HepG2 (cell line): Measurements from ENCODE around the gene UBE2E1. TPM values are rescaled to one million over a fixed set of nuclear protein-coding genes. Genes with fewer than 3 reads are reported as not detected.

Experiments
- GATAD1 ChIP-seq: IDR thresholded peaks from 2 replicates; pipeline ENCODE4 v1.6.1; 2016; ENCODE audit warnings: missing genetic modification reagents, missing compliant biosample characterization
- GATAD2A ChIP-seq: IDR thresholded peaks from 2 replicates; pipeline ENCODE4 v1.6.1; 2016
- HDAC2 ChIP-seq: sonication (generic); formaldehyde crosslinking; IDR thresholded peaks from 2 replicates; pipeline ENCODE4 v1.4.0; 2020; ENCODE audit warnings: missing genetic modification reagents
- HES4 ChIP-seq: sonication (generic); formaldehyde crosslinking; IDR thresholded peaks from 2 replicates; pipeline ENCODE4 v1.9.0; 2021; ENCODE audit warnings: mild to moderate bottlenecking, missing genetic modification reagents, borderline replicate concordance
- ISX ChIP-seq: sonication (generic); formaldehyde crosslinking; conservative IDR thresholded peaks from 2 replicates; pipeline ENCODE4 v1.5.0; 2020; ENCODE audit warnings: missing genetic modification reagents
- MED13 ChIP-seq: sonication (generic); formaldehyde crosslinking; IDR thresholded peaks from 2 replicates; pipeline ENCODE4 v1.5.0; 2020; ENCODE audit warnings: missing genetic modification reagents
- MIXL1 ChIP-seq: IDR thresholded peaks from 2 replicates; pipeline ENCODE4 v1.6.1; 2016
- MLLT10 ChIP-seq: sonication (generic); formaldehyde crosslinking; IDR thresholded peaks from 2 replicates; pipeline ENCODE4 v1.4.0; 2020; ENCODE audit warnings: missing genetic modification reagents
- NCOA5 ChIP-seq: sonication (generic); formaldehyde crosslinking; IDR thresholded peaks from 2 replicates; pipeline ENCODE4 v1.4.0; 2020; ENCODE audit warnings: missing genetic modification reagents
- POLR2AphosphoS5 ChIP-seq: IDR thresholded peaks from 2 replicates; pipeline ENCODE4 v1.6.1; 2012; ENCODE audit warnings: low read depth, low read length
- RORA ChIP-seq: sonication (generic); formaldehyde crosslinking; IDR thresholded peaks from 2 replicates; pipeline ENCODE4 v1.5.0; 2020; ENCODE audit warnings: mild to moderate bottlenecking, missing genetic modification reagents, moderate library complexity
- SIN3B ChIP-seq: fragments of 150-350 bp; IDR thresholded peaks from 2 replicates; pipeline ENCODE4 v1.6.1; 2014; ENCODE audit warnings: low read length
- SRSF1 ChIP-seq: fragments of 200-400 bp; formaldehyde crosslinking; optimal IDR thresholded peaks from 2 replicates; pipeline ENCODE3; 2017; ENCODE audit warnings: mild to moderate bottlenecking, low read depth, low read length, moderate library complexity
- TEAD2 ChIP-seq: sonication (generic); formaldehyde crosslinking; IDR thresholded peaks from 2 replicates; pipeline ENCODE4 v1.9.0; 2021; ENCODE audit warnings: missing genetic modification reagents
- TOPORS ChIP-seq: sonication (generic); formaldehyde crosslinking; IDR thresholded peaks from 2 replicates; pipeline ENCODE4 v1.8.0; 2023; ENCODE audit warnings: mild to moderate bottlenecking, missing genetic modification reagents
- ZEB1 ChIP-seq: IDR thresholded peaks from 2 replicates; pipeline ENCODE4 v1.6.1; 2012; ENCODE audit warnings: mild to moderate bottlenecking, low read depth, inconsistent platforms; ENCODE audit not compliant: insufficient replicate concordance
- ZFP41 ChIP-seq: sonication (generic); formaldehyde crosslinking; IDR thresholded peaks from 2 replicates; pipeline ENCODE4 v1.4.0; 2020; ENCODE audit warnings: mild to moderate bottlenecking, missing genetic modification reagents, borderline replicate concordance
- ZIK1 ChIP-seq: sonication (generic); formaldehyde crosslinking; IDR thresholded peaks from 2 replicates; pipeline ENCODE4 v1.5.0; 2020; ENCODE audit warnings: mild to moderate bottlenecking, low read depth, missing genetic modification reagents, borderline replicate concordance
- ZKSCAN1 ChIP-seq: fragments of 150-350 bp; IDR thresholded peaks from 2 replicates; pipeline ENCODE4 v1.6.1; 2014; ENCODE audit warnings: low read length
- ZMAT3 ChIP-seq: sonication (generic); formaldehyde crosslinking; conservative IDR thresholded peaks from 2 replicates; pipeline ENCODE4 v1.7.0; 2021; ENCODE audit warnings: missing genetic modification reagents
- ZNF138 ChIP-seq: sonication (generic); formaldehyde crosslinking; IDR thresholded peaks from 2 replicates; pipeline ENCODE4 v1.5.0; 2020; ENCODE audit warnings: mild to moderate bottlenecking, low read depth, missing genetic modification reagents
- ZNF501 ChIP-seq: sonication (generic); formaldehyde crosslinking; IDR thresholded peaks from 2 replicates; pipeline ENCODE4 v1.5.1; 2020; ENCODE audit warnings: mild to moderate bottlenecking, moderate library complexity, missing genetic modification reagents
- ZNF788 ChIP-seq: sonication (generic); formaldehyde crosslinking; IDR thresholded peaks from 2 replicates; pipeline ENCODE4 v1.5.0; 2020; ENCODE audit warnings: mild to moderate bottlenecking, missing genetic modification reagents, borderline replicate concordance
- polyA plus RNA-seq, 8 experiments: library from polyadenylated mRNA; depleted of rRNA in 3 of 8; stranded (reverse) in 7 of 8; unstranded in 1 of 8; fragments of >200 nt; fragmentation: Illumina TruSeq in 4 of 8; extraction: Trizol in 4 of 8; gene quantifications; 2 replicates each; pipeline versions ENCODE4 v1.2.1 to v1.2.3, GENCODE V29; 2011 to 2016; ENCODE audit warnings: low read depth in 4 of 8, missing spikeins in 1 of 8, mixed read lengths in 1 of 8; ENCODE audit not compliant: insufficient read depth in 1 of 8
- total RNA-seq, 5 experiments: library from RNA; depleted of rRNA; stranded (reverse); fragments of >200 nt; fragmentation: Illumina TruSeq; extraction: Trizol; gene quantifications; 2 replicates each; pipeline ENCODE4 v1.2.3, GENCODE V29; 2016; ENCODE audit warnings: low read depth in 1 of 5
- TF ChIP-seq, protein P1 (sequence below): sonication (generic); formaldehyde crosslinking; conservative IDR thresholded peaks from 2 replicates; pipeline ENCODE4 v1.4.0; 2020; ENCODE audit warnings: mild to moderate bottlenecking, missing genetic modification reagents, moderate library complexity
- TF ChIP-seq, protein P2 (sequence below): sonication (generic); formaldehyde crosslinking; IDR thresholded peaks from 2 replicates; pipeline ENCODE4 v1.5.1; 2020; ENCODE audit warnings: missing genetic modification reagents, mild to moderate bottlenecking, borderline replicate concordance
- TF ChIP-seq, protein P3 (sequence below): sonication (generic); formaldehyde crosslinking; IDR thresholded peaks from 2 replicates; pipeline ENCODE4 v1.4.0; 2020; ENCODE audit warnings: mild to moderate bottlenecking, low read depth, missing genetic modification reagents

Gene UBE2E1
- total and polyA plus RNA-seq, 2 of the 13 experiments (the other 11 are each of a cell fraction or from before 2014, with no cell fraction given): 55.4 to 61.8 TPM

DNA sequence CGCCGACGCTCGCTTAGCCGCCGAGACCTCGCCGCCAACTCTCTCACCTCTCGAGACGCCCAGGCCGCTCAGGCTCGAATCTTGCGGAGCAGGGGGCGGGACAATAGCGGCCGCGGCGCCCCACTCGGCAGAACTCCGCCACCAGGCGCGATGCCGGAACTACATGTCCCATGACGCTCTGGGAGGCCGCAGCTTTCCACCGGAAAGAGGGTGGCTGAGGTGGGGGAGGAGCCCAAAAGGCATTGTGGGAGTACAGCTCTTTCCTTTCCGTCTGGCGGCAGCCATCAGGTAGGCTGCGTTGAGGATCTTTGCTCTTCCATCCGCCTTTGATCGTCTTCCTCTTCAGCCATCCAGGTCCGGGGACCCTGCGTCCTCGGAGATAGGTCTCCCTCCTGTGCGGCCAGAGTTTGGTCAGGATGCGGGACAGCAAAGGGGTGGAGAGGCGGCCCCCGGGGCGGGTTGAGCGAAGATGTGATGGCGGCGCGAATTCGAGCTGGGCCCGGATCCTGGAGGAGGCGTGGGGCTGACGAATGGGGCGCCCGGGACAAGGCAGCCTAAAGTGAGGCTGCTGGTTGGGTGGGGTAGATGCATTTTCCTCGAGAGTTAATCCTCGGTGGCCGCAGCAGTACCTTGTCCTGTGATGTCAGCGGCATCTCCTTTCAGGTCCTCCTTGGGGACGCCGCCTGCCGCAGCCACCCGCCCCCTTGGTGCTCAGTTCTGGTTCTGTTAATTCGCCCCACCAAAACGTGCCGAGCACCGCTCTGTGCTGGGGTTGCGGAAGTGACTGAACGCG lies 111.3 kb downstream of the UBE2E1 start, which contains the start of the genes NKIRAS1 and RPL15 (continued):
- TF ChIP-seq, protein P1, sequence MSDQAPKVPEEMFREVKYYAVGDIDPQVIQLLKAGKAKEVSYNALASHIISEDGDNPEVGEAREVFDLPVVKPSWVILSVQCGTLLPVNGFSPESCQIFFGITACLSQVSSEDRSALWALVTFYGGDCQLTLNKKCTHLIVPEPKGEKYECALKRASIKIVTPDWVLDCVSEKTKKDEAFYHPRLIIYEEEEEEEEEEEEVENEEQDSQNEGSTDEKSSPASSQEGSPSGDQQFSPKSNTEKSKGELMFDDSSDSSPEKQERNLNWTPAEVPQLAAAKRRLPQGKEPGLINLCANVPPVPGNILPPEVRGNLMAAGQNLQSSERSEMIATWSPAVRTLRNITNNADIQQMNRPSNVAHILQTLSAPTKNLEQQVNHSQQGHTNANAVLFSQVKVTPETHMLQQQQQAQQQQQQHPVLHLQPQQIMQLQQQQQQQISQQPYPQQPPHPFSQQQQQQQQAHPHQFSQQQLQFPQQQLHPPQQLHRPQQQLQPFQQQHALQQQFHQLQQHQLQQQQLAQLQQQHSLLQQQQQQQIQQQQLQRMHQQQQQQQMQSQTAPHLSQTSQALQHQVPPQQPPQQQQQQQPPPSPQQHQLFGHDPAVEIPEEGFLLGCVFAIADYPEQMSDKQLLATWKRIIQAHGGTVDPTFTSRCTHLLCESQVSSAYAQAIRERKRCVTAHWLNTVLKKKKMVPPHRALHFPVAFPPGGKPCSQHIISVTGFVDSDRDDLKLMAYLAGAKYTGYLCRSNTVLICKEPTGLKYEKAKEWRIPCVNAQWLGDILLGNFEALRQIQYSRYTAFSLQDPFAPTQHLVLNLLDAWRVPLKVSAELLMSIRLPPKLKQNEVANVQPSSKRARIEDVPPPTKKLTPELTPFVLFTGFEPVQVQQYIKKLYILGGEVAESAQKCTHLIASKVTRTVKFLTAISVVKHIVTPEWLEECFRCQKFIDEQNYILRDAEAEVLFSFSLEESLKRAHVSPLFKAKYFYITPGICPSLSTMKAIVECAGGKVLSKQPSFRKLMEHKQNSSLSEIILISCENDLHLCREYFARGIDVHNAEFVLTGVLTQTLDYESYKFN: peak; percentile 61; the same call in 1 of the 2 replicates
- no peak for TF ChIP-seq TEAD2 (CRISPR knock-in tag)
- peak; percentile 71; the same call in 1 of the 2 replicates for TF ChIP-seq HDAC2 (CRISPR knock-in tag)
- peak; percentile 70 for TF ChIP-seq MIXL1 (CRISPR knock-in tag)
- no peak for TF ChIP-seq RORA (CRISPR knock-in tag)
- no peak for TF ChIP-seq MED13 (CRISPR knock-in tag)
- TF ChIP-seq TOPORS (CRISPR knock-in tag): no peak
- peak; percentile 74 for TF ChIP-seq SRSF1
- TF ChIP-seq ZMAT3: peak; percentile 61
- 0 out of 2 replicates have a peak, but pooled peaks have one; percentile 72 for TF ChIP-seq ISX
- TF ChIP-seq SIN3B: no peak; the same call in 1 of the 2 replicates
- peak; percentile 83 for TF ChIP-seq GATAD1 (CRISPR knock-in tag)
- 0 out of 2 replicates have a peak, but pooled peaks have one; percentile 44 for TF ChIP-seq NCOA5
- TF ChIP-seq ZNF138 (CRISPR knock-in tag): peak; percentile 97
- peak; percentile 42; the same call in 1 of the 2 replicates for TF ChIP-seq ZKSCAN1
- TF ChIP-seq POLR2AphosphoS5: peak; percentile 99
- peak; percentile 94 for TF ChIP-seq ZNF501 (CRISPR knock-in tag)
- TF ChIP-seq GATAD2A (CRISPR knock-in tag): peak; percentile 53; the same call in 1 of the 2 replicates
- TF ChIP-seq HES4 (CRISPR knock-in tag): no peak; the same call in 1 of the 2 replicates
- TF ChIP-seq ZIK1 (CRISPR knock-in tag): peak; percentile 65
- TF ChIP-seq, protein P2, sequence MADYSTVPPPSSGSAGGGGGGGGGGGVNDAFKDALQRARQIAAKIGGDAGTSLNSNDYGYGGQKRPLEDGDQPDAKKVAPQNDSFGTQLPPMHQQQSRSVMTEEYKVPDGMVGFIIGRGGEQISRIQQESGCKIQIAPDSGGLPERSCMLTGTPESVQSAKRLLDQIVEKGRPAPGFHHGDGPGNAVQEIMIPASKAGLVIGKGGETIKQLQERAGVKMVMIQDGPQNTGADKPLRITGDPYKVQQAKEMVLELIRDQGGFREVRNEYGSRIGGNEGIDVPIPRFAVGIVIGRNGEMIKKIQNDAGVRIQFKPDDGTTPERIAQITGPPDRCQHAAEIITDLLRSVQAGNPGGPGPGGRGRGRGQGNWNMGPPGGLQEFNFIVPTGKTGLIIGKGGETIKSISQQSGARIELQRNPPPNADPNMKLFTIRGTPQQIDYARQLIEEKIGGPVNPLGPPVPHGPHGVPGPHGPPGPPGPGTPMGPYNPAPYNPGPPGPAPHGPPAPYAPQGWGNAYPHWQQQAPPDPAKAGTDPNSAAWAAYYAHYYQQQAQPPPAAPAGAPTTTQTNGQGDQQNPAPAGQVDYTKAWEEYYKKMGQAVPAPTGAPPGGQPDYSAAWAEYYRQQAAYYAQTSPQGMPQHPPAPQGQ (CRISPR knock-in tag): no peak
- TF ChIP-seq MLLT10: no peak
- peak; percentile 93 for TF ChIP-seq ZNF788
- TF ChIP-seq ZEB1: no peak
- TF ChIP-seq ZFP41 (CRISPR knock-in tag): peak; percentile 76; the same call in 1 of the 2 replicates
- TF ChIP-seq, protein P3, sequence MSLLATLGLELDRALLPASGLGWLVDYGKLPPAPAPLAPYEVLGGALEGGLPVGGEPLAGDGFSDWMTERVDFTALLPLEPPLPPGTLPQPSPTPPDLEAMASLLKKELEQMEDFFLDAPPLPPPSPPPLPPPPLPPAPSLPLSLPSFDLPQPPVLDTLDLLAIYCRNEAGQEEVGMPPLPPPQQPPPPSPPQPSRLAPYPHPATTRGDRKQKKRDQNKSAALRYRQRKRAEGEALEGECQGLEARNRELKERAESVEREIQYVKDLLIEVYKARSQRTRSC (CRISPR knock-in tag): no peak
